Right ventricle myocardium inferior (tissue), 1 donor: ENCODE results near the gene ASB2. TPM values are rescaled to one million over a fixed set of nuclear protein-coding genes. Genes with fewer than 3 reads are reported as not detected.

Experiments used
- ATAC-seq: fragments of 200-7000 bp; cut with Tn5 transposase; one replicate; pipeline ENCODE4 v1.9.1; 2020; ENCODE audit warnings: mild to moderate bottlenecking, moderate library complexity
- DNase-seq: peaks from one replicate; pipeline ENCODE4 v3.0.0; 2021; ENCODE audit errors: missing footprints
- intact Hi-C: fragments of 100-400 bp; cut with DNase I; formaldehyde crosslinking; loops from one replicate; pipeline ENCODE4 v1.11.0; 2022
- long read RNA-seq: library from polyadenylated mRNA; unstranded; transcript quantifications from one replicate; pipeline ENCODE4 v2.0.0, GENCODE V29; 2021
- total RNA-seq: library from RNA; stranded (reverse); fragmentation: NEBNext Ultra II Directional; extraction: Animal tissue kit (Norgen Biotek cat#: 25700); gene quantifications from one replicate; pipeline ENCODE4 v1.2.1, GENCODE V29; 2021
- donor health status: DM: no; HTN: yes; CAD: no; lungs with severe emphysema.

ASB2 gene
- total RNA-seq: 294 TPM
- long read RNA-seq, transcript ASB2-203 (10 exons, 2,842 nt): major isoform, 306 of 402 reads
- long read RNA-seq, transcript ASB2-202 (3 exons, 2,168 nt): minor isoform, 11 of 402 reads
- long read RNA-seq, partial matches to known transcripts: 46 of 402 reads
- long read RNA-seq, other reads (novel, unspliced or antisense): 38 of 402 reads

GRCh38 chr14:93976477-93977057 lies at the start of gene ASB2:
Gene ASB2 (minus strand): TSS chr14:93976570. CDS start chr14:93964539, 12,031 bp downstream.
- DNase-seq (no peak), ATAC-seq (peak; percentile 37)
- intact Hi-C loops: no loop called here

- no peak for DNase-seq
- no peak for ATAC-seq
- intact Hi-C loops: no loop called here
Measured at GRCh38 chr14:94025720-94026119, 49.4 kb upstream of the ASB2 start.

- ATAC-seq (no peak), DNase-seq (peak; percentile 13)
- intact Hi-C loops: no loop called here
Measured at GRCh38 chr14:94024549-94024948, 48.2 kb upstream of the ASB2 start.

GRCh38 chr14:94022532-94023411 lies 46.4 kb upstream of the ASB2 start:
- intact Hi-C loops: no loop called here
- DNase-seq (peak; percentile 57), ATAC-seq (no peak)

GRCh38 chr14:94021416-94022157 lies 45.2 kb upstream of the ASB2 start:
- intact Hi-C loops: no loop called here
- no peak for DNase-seq
- ATAC-seq: no peak

- ATAC-seq: no peak
- intact Hi-C loops: no loop called here
- DNase-seq: no peak
Measured at GRCh38 chr14:94021001-94021400, 44.6 kb upstream of the ASB2 start.

- intact Hi-C loops: no loop called here
- no peak for DNase-seq
- no peak for ATAC-seq
Measured at GRCh38 chr14:94020267-94020666, 43.9 kb upstream of the ASB2 start.

- ATAC-seq: no peak
- DNase-seq: no peak
- intact Hi-C loops: no loop called here
Measured at GRCh38 chr14:94019329-94019728, 43.0 kb upstream of the ASB2 start.

- intact Hi-C loops: no loop called here
- ATAC-seq (no peak), DNase-seq (peak; percentile 27)
Measured at GRCh38 chr14:94018308-94018707, 41.9 kb upstream of the ASB2 start.

- DNase-seq (peak; percentile 58), ATAC-seq (peak; percentile 6)
- intact Hi-C loops: no loop called here
Measured at GRCh38 chr14:94016446-94016976, 40.1 kb upstream of the ASB2 start.

- ATAC-seq: no peak
- intact Hi-C loops: no loop called here
- DNase-seq: no peak
Measured at GRCh38 chr14:94015223-94015622, 38.9 kb upstream of the ASB2 start.

GRCh38 chr14:94014382-94014781 lies 38.0 kb upstream of the ASB2 start:
- ATAC-seq (no peak), DNase-seq (peak; percentile 1)
- intact Hi-C loops: no loop called here

GRCh38 chr14:94011795-94012194 lies 35.4 kb upstream of the ASB2 start:
- ATAC-seq (no peak), DNase-seq (no peak)
- intact Hi-C loops: no loop called here

- intact Hi-C loops: no loop called here
- no peak for DNase-seq
- no peak for ATAC-seq
Measured at GRCh38 chr14:94010625-94011024, 34.3 kb upstream of the ASB2 start.

GRCh38 chr14:94009767-94010166 lies 33.4 kb upstream of the ASB2 start:
- DNase-seq (no peak), ATAC-seq (no peak)
- intact Hi-C loops: no loop called here

- DNase-seq (peak; percentile 32), ATAC-seq (no peak)
- intact Hi-C loops: no loop called here
Measured at GRCh38 chr14:94008234-94008633, 31.9 kb upstream of the ASB2 start.

GRCh38 chr14:94005324-94006073 lies 29.1 kb upstream of the ASB2 start:
- intact Hi-C loops: no loop called here
- DNase-seq (peak; percentile 20), ATAC-seq (no peak)

- ATAC-seq (no peak), DNase-seq (peak; percentile 39)
- intact Hi-C loops: no loop called here
Measured at GRCh38 chr14:94004015-94004414, 27.6 kb upstream of the ASB2 start.
